GDM1 (cell line): ENCODE data around the gene DAB1.

ENCODE experiments used
- DNase-seq: peaks from one replicate; lab custom pipeline; 2025; lab: John Stamatoyannopoulos, UW

Gene DAB1

DNA sequence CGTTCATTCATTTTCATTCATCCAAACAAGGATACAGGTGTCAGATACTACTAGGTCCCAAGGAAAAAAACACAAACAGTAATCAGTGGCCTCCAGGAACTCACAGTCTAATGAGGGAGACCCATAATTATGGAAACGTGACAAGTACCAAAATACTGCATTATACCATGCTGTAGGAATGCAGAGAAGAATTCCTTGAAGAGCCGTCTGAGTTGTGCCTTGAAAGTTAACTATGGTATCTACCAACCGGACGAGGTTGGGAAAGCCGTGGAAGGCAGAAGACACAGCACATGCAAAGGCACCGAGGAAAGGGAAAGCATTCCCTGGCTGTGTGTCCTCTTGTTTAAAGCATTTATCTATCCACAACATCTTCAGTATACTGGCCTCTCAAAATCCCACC is 206.0 kb downstream of the DAB1 start:
- no peak for DNase-seq

DNA sequence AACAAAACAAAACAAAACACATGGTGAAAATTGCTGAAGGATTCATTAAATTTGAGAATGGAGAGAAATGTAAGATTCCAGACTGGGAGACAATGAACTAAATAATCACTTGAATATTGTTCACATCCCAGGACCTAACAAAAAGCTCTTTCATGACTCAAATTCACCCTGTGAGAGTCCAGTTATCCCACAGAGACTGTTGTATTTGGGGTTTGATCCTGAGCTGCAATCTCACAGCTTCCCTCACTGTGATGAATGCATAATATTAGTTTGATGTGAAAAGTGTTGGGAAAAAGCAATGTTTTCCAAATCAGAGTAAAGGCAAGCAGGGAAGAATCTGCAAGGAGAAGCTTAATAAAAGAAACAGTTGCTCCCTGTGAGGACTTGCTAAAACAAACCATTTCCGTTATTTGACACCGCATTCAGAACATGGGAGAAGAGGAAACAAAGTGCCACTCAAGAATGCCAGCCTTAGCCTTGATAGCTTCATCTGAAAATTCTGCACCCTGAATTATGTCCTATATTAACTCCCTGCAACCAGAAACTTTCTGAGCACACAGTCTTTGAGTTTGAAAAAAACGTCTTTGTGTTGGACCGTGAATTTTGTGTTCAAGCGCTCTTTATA is 208.8 kb downstream of the DAB1 start:
- DNase-seq: no peak

DNA sequence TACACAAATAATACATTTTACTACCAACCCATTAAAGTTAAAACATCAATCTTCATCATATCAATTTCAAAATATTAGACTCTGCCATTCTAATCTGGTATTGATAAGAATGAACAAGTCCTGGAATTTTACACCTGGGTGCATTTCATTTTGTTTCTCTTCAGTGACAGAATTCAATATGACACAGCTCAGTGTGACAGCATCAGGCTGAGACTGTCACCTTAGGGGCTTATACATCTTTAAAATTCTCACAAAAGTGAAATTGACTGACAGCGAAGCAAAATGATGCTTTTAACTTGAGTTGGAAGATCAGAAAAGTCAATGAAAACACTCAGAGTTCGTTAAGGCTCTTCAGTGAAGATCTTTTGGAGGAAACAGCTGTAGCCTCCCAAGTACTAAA is 213.0 kb downstream of the DAB1 start:
- no peak for DNase-seq

- DNase-seq: no peak
Measured at GRCh38 chr1:57209495-57209894, 214.4 kb downstream of the DAB1 start.

DNA sequence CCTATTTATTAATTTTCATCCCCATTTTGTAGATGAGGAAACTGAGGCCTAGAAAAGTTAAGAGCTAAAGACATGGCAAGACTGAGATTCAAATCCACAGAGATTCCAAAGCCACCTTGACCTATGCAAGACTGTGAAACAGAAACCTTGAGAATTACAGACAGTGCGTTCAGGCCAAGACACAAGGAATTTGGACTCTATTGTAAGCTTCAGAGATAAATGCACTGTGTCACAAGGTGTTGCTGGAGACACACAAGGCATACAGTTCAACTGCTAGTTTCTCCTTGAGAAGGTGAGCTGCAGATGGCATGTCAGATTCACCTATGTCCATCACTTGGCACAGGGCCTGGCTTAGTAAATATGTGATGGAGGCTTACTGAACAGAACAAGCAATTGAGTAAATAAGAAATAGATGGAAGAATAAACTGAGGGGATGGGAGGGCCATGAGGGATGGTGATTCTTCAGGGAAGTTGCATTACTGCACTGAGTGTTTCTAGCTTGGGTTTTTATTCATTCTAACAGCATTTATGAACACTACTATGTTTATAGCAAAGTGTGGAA is 215.0 kb downstream of the DAB1 start:
- DNase-seq: no peak

GRCh38 chr1:57206038-57206437 is 217.8 kb downstream of the DAB1 start:
- no peak for DNase-seq

- DNase-seq: no peak
Measured at GRCh38 chr1:57204942-57205787, 218.7 kb downstream of the DAB1 start.

DNA sequence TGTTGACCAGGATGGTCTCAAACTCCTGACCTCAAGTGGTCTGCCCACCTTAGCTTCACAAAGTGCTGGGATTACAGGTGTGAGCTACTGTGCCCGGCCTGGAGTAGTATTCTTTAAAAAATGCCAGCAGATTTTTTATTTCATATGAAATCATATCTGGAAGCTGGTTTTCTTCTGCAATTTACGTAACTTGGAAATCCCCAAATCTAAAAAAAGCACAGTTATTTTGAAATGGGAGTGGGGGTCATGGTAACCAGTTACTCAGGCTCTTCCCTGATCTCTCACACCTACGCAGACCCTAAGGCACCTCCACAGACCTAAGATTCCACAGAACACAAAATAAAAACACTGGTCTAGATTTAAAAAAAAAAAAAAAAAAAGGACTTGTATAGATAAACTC is 219.8 kb downstream of the DAB1 start:
- no peak for DNase-seq

GRCh38 chr1:57202241-57202640 is 221.6 kb downstream of the DAB1 start:
- no peak for DNase-seq

DNA sequence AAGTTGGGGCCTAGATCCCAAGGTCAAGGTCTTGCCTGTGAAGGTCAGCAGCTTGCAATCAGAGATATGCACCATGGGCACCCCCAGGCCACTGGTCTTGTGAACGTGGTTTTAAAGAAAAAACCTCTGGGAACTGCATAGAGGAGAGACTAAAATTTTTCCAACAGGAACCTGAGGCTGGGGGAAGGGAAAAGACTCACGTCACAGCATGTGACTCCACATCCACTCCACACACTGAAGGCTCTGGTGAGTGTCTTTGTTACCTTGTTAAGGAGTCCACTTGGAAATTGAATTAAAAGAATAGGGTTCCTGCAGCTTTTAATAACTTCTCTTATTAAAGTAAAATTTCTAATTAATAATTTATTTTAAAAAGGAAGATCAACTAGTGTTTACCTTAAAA is 224.9 kb downstream of the DAB1 start:
- DNase-seq: no peak

GRCh38 chr1:57195436-57195941 is 228.4 kb downstream of the DAB1 start:
- no peak for DNase-seq

DNA sequence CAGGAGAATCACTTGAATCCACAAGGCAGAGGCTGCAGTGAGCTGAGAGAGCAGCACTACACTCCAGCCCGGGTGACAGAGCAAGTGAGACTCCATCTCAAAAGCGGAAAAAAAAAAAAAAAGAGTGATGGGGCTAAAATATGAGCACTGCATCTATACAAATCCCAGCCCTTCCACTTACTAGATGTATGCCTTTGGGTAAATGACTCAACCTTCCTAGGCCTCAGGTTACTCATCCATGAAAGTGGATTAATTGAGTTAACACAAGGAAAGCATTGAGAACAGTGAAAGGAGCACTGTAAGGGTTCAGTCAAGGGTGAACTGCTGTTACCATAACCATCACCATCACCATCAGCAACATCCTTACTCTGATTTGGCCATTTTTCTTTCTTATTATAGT is 231.6 kb downstream of the DAB1 start:
- no peak for DNase-seq

DNA sequence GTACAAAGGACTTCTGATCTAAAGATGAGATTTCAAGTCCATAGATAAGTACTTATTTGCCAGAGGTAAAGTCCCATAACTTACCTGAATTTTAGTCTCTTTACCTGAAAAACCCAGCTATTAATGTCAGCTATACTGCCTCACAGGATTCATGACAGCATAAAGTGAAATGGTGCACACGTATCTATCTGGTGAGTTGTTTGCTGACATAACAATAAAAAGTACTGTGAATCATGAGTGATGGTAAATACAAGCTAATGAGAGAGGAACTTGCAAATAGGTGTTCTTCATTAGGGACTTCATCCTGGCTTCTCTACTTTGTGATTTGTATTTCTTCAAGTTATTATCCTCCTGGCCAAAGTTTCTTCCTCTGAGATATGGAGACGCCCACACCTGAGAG is 233.0 kb downstream of the DAB1 start:
- DNase-seq: no peak

DNA sequence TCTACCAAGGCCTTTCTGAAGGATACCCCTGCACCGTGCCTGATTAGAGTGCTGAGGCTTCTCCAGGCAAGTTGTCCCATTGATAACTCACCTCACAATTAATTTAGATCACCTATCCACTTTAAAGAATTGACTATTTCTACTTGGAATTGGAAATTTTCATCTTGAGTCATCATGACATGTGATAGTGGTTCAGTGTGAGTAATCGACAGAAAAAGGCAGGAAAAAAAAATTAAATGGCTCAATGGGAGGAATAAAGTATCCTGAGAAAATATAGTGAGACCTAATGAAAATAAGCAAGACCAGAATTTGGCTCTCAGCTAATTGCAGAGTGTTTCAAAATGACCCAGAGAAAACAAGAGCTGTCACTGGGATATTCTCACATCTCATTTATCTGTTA is 235.7 kb downstream of the DAB1 start:
- DNase-seq: no peak

DNA sequence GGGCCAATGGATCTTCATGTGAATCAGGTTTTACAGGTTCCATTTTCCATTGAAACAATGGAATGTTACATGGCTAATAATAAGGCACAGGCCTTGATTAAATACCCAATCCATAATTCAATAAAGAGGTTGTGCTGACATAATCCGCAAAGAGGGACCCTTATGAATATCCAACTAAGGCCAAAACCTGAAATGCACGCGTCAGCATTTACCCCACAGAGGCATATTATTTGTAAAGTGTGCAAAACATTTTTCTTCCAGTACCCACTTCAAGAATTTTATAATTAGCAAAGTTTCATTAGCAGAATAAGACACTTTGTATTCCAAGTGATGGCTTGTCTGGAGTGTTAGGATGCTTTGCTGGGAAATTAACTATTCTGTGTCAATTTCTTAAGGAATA is 237.4 kb downstream of the DAB1 start:
- no peak for DNase-seq

- no peak for DNase-seq
Measured at GRCh38 chr1:57179001-57179400, 244.9 kb downstream of the DAB1 start.

- DNase-seq: no peak
Measured at GRCh38 chr1:57175506-57175905, 248.4 kb downstream of the DAB1 start.

DNA sequence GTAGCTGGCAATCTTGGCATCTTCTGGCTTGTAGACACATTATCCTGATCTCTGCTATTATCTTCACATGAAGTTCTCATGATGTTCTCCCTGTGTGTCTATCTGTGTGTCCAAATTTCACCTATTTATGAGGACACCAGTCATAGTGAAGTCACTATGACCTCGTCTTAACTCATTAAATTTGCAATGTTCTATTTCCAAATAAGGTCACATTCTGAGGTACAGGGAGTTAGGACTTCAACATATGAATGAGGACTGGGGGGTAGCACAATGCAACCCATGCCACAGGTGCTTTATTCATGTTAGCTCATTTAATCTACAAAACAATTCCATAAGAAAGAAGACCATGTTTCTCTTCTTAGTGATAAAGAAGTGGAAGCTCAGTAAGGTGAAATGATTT is 251.8 kb downstream of the DAB1 start:
- DNase-seq: no peak

DNA sequence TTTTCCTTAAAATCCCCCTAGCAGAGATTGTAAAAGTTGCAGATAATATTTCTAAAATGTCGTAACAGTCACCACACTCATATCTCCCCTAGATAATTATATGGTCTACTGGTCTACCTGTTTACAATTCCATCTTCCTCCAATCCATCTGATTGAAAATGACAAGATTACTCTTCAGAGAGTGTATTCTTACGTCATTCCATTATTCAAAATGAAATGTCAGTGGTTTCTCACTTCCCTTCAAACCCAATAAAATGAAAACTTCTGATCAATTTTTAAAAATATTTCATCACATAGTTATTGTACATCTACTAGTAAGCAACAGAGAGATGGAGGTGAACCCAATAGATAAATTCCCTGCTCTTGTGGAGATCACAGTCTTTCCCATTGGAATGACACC is 255.9 kb downstream of the DAB1 start:
- DNase-seq: no peak

DNA sequence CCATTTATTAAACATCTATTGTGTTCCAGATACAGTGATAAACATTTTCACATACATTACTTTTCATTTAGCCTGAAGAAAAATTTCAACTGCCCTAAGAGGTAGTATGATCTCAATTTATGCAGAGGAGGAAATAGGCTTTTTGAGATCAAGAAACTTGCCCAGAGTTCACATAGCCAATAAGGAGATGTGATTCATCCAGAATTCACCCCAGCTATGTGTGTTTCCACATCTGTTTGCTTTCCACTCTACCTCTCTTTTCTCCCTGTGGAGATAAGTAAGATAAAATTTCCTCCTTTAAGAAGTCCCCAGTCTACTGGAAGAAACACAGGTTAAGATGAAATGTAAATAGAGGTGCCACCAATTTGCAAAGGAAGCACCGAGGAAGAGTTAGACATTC is 258.3 kb downstream of the DAB1 start:
- no peak for DNase-seq

DNA sequence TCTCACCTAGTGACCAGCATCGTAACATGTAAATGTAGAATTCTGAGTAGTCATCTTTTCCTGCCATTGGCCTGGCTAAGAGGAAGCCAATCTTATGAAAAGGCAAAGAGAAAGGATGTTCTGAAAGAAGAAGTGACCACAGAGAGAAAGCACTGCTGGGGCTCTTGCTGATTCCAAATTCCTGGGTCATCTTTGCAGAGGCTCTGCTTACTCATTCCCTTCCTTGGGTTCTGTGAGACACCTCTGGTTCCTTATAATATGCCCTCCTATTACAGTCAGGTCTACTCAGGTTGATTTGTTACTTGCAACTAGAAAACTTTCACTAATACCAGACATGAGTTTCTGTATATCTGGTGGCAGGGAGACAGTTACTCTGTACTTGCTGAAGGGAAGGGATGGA is 259.3 kb downstream of the DAB1 start:
- no peak for DNase-seq

GRCh38 chr1:57163789-57164188 is 260.1 kb downstream of the DAB1 start:
- no peak for DNase-seq

DNA sequence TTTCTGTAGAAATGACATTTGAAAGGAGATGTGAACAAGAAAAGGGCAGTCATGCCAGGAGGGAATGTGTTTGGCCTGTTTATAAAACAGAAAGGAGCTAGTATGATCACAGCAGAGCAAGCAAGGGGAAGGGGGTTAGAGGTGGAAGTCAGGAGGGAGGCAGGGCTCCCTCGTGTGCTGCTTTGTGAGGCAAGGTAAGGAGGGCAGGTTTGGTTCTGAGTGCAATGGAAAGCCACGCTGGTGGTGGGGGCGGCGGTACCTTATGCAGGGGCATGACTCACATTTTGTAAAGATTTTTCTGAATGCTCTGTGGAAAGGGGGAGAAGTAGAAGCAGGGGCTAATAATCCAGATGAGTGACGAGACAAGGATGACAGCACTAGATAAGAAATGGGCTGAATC is 260.5 kb downstream of the DAB1 start:
- DNase-seq: no peak
